Peyer's patch (tissue), 4 donors: ENCODE data around the gene IMMP2L. TPM values are rescaled to one million over a fixed set of nuclear protein-coding genes. Genes with fewer than 3 reads are reported as not detected.

ENCODE experiments used
- DNase-seq, 3 donors: peaks; one replicate each; pipeline ENCODE4 v3.0.0-alpha.2; 2017 to 2019
- H3K27ac ChIP-seq, 4 donors: fragments of 200-600 bp; sonication (generic); one replicate each; pipeline ENCODE4 v1.5.1; 2016 to 2019
- H3K27me3 ChIP-seq, 2 donors: fragments of 200-600 bp; sonication (generic); one replicate each; pipeline ENCODE4 v1.5.1; 2019
- H3K36me3 ChIP-seq, 3 donors: fragments of 200-600 bp; sonication (generic); one replicate each; pipeline ENCODE4 v1.5.1; 2016 to 2019
- H3K4me1 ChIP-seq, 4 donors: fragments of 200-600 bp; sonication (generic); one replicate each; pipeline ENCODE4 v1.5.1; 2016 to 2019
- H3K4me3 ChIP-seq, 4 donors: fragments of 200-600 bp; sonication (generic); 1 replicate in 3 of 4; 2 replicates in 1 of 4; pipeline ENCODE4 v1.5.1; 2016 to 2019; ENCODE audit warnings: mild to moderate bottlenecking in 1 of 4
- H3K9me3 ChIP-seq, 4 donors: fragments of 200-600 bp; sonication (generic); one replicate each; pipeline ENCODE4 v1.5.1; 2016 to 2019; ENCODE audit warnings: mild to moderate bottlenecking in 1 of 4
- CTCF ChIP-seq, 6 experiments: fragments of 450-650 bp in 4 of 6; fragments of 200-600 bp in 2 of 6; sonication (generic) in 1 of 6; IDR thresholded peaks; one replicate each; pipeline ENCODE4 v1.5.1; 2017 to 2019; ENCODE audit warnings: antibody characterized with exemption in 6 of 6, mild to moderate bottlenecking in 3 of 6, moderate library complexity in 1 of 6
- POLR2A ChIP-seq, 2 donors: fragments of 450-650 bp; IDR thresholded peaks; one replicate each; pipeline ENCODE4 v1.5.1; 2017; ENCODE audit warnings: antibody characterized with exemption in 2 of 2, mild to moderate bottlenecking in 2 of 2, moderate library complexity in 2 of 2
- total RNA-seq, 4 donors: library from RNA; depleted of rRNA; stranded (reverse); fragments of >200 nt; gene quantifications; one replicate each; pipeline ENCODE4 v1.1.0, GENCODE V29; 2016

The IMMP2L gene
- total RNA-seq, 4 donors from 2014 or later = 5.1 to 16.5 (median 10.9) TPM

GRCh38 chr7:110808361-110808760, 753.9 kb downstream of the IMMP2L start:
- Histone ChIP-seq H3K36me3 (no peaks in the 10 kb centered on the region), H3K4me1 (no peaks in the 10 kb centered on the region), H3K9me3 (no peaks in the 10 kb centered on the region), H3K4me3 (no peak overlapping the region), H3K27me3 (no peaks in the 10 kb centered on the region), H3K27ac (no peak overlapping the region)
- TF ChIP-seq POLR2A (IDR thresholded peaks at IDR 0.05) (no peak), CTCF (IDR thresholded peaks at IDR 0.05) (no peak)
- no peak for DNase-seq

GRCh38 chr7:110804501-110804900, 757.8 kb downstream of the IMMP2L start:
- Histone ChIP-seq H3K27ac (no peak overlapping the region), H3K36me3 (no peaks in the 10 kb centered on the region), H3K4me1 (no peaks in the 10 kb centered on the region), H3K9me3 (no peaks in the 10 kb centered on the region), H3K4me3 (no peak overlapping the region), H3K27me3 (no peaks in the 10 kb centered on the region)
- TF ChIP-seq CTCF (IDR thresholded peaks at IDR 0.05) = no peak
- no peak for TF ChIP-seq POLR2A (IDR thresholded peaks at IDR 0.05)
- no peak for DNase-seq

GRCh38 chr7:110803602-110804143, 758.6 kb downstream of the IMMP2L start:
- TF ChIP-seq CTCF (IDR thresholded peaks at IDR 0.05) (no peak), POLR2A (IDR thresholded peaks at IDR 0.05) (no peak)
- H3K36me3 ChIP-seq = no peaks in the 10 kb centered on the region
- H3K4me3 ChIP-seq = no peak overlapping the region
- no peaks in the 10 kb centered on the region for H3K27me3 ChIP-seq
- DNase-seq = no peak
- no peaks in the 10 kb centered on the region for H3K4me1 ChIP-seq
- H3K27ac ChIP-seq = no peak overlapping the region
- no peaks in the 10 kb centered on the region for H3K9me3 ChIP-seq

GRCh38 chr7:110801502-110801901, 760.8 kb downstream of the IMMP2L start:
- Histone ChIP-seq H3K27me3 (no peaks in the 10 kb centered on the region), H3K4me3 (no peak overlapping the region), H3K9me3 (no peaks in the 10 kb centered on the region), H3K36me3 (no peaks in the 10 kb centered on the region), H3K27ac (no peak overlapping the region), H3K4me1 (no peaks in the 10 kb centered on the region)
- DNase-seq = no peak
- no peak for TF ChIP-seq CTCF (IDR thresholded peaks at IDR 0.05)
- no peak for TF ChIP-seq POLR2A (IDR thresholded peaks at IDR 0.05)

- DNase-seq = no peak
- H3K36me3 ChIP-seq = no peaks in the 10 kb centered on the region
- H3K27ac ChIP-seq = no peak overlapping the region
- H3K4me1 ChIP-seq = no peaks in the 10 kb centered on the region
- H3K9me3 ChIP-seq = no peaks in the 10 kb centered on the region
- H3K4me3 ChIP-seq = no peak overlapping the region
- TF ChIP-seq CTCF (IDR thresholded peaks at IDR 0.05) (no peak), POLR2A (IDR thresholded peaks at IDR 0.05) (no peak)
- H3K27me3 ChIP-seq = no peaks in the 10 kb centered on the region
These were observed 761.3 kb downstream of the IMMP2L start for GRCh38 chr7:110800984-110801383.

GRCh38 chr7:110797656-110798055, 764.6 kb downstream of the IMMP2L start:
- no peaks in the 10 kb centered on the region for H3K36me3 ChIP-seq
- H3K4me1 ChIP-seq = no peaks in the 10 kb centered on the region
- H3K27ac ChIP-seq = no peak overlapping the region
- DNase-seq = no peak
- H3K4me3 ChIP-seq = no peak overlapping the region
- no peak for TF ChIP-seq POLR2A (IDR thresholded peaks at IDR 0.05)
- no peak for TF ChIP-seq CTCF (IDR thresholded peaks at IDR 0.05)
- H3K9me3 ChIP-seq = no peaks in the 10 kb centered on the region
- H3K27me3 ChIP-seq = no peaks in the 10 kb centered on the region
